Astrocyte of the cerebellum (primary cell): ENCODE results near the gene PRKN.

Experiments used
- DNase-seq: peaks from one replicate; pipeline ENCODE4 v3.0.0-alpha.2; 2011; ENCODE audit warnings: low read depth
- H3K4me3 ChIP-seq: 2 replicates; pipeline ENCODE4 v1.5.1; 2011; ENCODE audit warnings: mild to moderate bottlenecking, low read depth, low read length, moderate library complexity
- in situ Hi-C: cut with HindIII; loops from 2 replicates; pipeline ENCODE4 v1.10.0; 2017; ENCODE audit warnings: low sequenced_read_pairs
- TF ChIP-seq, protein P1 (sequence below): IDR thresholded peaks from 2 replicates; pipeline ENCODE4 v1.5.1; 2012; ENCODE audit warnings: low read length, low read depth, moderate library complexity, mild to moderate bottlenecking; ENCODE audit errors: missing control alignments

The PRKN gene

DNA sequence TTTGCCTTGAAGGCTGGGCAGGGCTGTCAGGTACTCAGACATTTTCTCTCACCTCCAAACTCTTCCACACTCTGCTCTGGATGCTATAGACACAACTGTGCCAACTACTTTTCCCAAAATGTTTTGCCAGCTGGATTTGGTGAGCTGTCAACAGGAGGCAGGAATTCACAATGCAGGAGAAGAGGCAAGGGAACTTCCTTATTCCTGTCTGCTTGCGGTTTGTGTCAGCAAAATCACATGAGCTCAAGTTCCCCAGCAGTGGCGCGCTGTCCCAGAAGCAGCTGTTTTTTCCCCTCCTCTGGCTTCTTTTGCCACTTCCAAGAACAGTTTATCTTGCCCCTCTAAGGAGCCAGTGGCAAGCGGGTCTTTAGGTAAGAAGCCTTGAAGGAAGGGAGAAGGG, 608.2 kb downstream of the PRKN start:
- in situ Hi-C loops, result no loop called here
- TF ChIP-seq, protein P1, sequence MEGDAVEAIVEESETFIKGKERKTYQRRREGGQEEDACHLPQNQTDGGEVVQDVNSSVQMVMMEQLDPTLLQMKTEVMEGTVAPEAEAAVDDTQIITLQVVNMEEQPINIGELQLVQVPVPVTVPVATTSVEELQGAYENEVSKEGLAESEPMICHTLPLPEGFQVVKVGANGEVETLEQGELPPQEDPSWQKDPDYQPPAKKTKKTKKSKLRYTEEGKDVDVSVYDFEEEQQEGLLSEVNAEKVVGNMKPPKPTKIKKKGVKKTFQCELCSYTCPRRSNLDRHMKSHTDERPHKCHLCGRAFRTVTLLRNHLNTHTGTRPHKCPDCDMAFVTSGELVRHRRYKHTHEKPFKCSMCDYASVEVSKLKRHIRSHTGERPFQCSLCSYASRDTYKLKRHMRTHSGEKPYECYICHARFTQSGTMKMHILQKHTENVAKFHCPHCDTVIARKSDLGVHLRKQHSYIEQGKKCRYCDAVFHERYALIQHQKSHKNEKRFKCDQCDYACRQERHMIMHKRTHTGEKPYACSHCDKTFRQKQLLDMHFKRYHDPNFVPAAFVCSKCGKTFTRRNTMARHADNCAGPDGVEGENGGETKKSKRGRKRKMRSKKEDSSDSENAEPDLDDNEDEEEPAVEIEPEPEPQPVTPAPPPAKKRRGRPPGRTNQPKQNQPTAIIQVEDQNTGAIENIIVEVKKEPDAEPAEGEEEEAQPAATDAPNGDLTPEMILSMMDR, result peak; percentile 3
- H3K4me3 ChIP-seq, result no peak overlapping the region
- no peak for DNase-seq

DNA sequence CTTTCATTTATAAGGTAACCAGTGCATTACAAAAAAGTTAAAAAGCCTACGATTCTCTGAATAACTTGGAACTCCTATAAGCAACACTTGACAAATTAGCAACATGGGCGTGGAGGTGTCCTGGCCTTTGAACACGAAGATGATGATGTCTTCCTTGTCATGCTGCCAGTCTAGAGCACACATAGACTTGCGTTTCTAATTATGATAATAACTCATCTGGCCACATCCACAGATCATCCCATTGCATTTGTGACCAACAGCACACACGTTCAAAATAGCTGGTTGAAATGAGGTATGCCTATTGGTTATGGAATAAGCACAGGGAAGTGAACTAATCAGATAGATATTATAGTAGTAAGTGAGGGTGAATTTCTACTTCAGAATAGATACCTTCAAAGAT, 608.9 kb downstream of the PRKN start:
- in situ Hi-C loops, result no loop called here
- no peak for DNase-seq
- TF ChIP-seq, protein P1, result no peak
- no peak overlapping the region for H3K4me3 ChIP-seq

DNA sequence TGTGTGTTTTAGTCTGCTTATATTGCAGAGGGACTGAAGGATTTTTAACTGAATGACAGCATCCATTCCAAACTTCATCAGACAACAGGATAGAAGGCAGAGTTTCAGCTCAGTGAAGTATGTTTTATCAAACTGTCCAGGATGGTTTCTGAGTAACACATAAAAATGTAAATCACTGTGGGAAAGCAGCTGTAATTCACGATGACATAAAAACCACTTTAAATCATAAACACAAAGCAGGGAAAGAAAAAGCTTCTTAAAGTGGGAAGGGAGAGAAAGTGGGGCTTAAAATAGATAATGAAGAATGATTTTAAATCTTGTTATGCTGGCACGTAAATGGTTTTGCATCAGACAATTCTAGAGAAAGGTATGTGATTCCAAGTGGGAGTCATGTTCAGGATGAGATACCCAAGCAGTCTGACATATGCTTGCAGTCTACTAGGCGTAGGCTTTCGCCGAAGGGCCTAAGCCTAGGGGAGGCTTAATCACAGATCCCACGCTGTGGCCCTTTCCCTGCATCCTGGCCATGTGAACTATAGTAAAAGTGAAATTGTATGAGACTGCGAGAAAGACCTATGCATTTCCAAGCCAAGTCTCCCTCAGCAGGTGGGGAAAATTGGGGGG, 610.6 kb downstream of the PRKN start:
- in situ Hi-C loops, result no loop called here
- H3K4me3 ChIP-seq, result no peak overlapping the region
- no peak for DNase-seq
- TF ChIP-seq, protein P1, result no peak

DNA sequence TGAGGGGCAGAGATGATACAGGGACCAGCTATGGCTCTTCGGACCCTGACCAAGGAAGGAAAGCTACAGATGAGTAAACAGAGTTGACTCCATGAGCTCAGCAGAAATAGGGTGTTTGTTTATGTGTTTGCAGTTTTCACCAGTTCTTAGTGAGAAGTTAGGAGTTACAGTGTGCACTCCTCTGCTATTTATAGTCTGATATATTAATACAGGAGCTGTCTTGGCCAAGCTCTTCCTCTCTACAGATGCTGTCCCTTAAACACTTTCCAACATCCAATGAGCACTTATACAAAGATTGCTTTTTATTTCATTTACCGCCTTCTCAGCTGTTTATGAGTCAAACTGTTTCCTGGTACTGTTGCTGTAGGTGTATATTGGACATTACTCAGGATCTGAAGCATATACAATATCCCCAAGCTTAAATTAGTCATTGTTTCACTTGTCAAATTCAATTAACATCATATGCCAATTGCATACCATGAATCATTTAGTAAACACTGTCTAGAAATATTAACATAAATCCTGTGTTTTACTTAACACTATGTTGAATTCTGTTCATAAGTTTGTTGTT, 618.0 kb downstream of the PRKN start:
- in situ Hi-C loops, result no loop called here
- DNase-seq, result no peak
- TF ChIP-seq, protein P1, result no peak
- H3K4me3 ChIP-seq, result no peak overlapping the region

DNA sequence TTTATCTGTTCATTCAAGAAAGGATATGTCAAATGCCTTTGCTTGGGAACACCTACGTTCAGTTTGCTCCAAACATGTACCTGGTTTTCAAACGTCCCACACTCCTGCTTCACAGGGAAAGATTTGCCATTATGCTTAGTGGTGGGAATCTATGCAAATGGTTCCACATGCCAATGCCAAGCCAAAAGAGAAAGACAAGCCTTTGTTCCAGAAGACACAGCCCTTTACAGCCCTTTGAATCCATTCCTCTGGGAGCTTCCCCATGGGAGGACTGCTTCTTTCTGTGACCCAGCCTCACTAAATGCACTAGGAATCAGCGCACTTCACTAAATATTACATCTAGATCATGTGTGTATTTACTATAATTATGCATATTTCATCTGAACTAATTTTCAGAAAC, 619.5 kb downstream of the PRKN start:
- no peak for DNase-seq
- TF ChIP-seq, protein P1, result no peak
- in situ Hi-C loops, result no loop called here
- no peak overlapping the region for H3K4me3 ChIP-seq

DNA sequence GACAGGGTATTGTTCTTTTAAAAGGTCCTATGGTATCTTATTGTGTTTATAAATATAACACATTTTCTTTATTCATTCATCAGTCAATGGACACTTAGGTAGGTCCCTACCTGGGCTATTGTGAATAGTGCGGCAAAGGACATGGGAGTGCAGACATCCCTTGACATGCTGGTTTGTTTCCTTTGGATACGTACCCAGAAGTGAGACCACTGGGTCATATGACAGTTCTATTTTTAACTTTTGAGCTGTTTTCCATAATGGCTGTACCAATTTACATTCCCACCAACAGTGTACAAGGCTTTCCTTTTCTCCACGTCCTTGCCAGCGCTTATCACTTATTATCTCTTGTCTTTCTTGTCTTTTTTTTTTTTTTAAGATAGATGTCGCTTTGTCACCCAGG, 627.5 kb downstream of the PRKN start:
- in situ Hi-C loops, result no loop called here

More for the DNA sequence above, 627.5 kb downstream of the PRKN start:
- DNase-seq, result no peak
- TF ChIP-seq, protein P1, result no peak
- no peak overlapping the region for H3K4me3 ChIP-seq
